Forelimb muscle (tissue), 1 donor: ENCODE results near the gene RNF141. TPM values are rescaled to one million over a fixed set of nuclear protein-coding genes. Genes with fewer than 3 reads are reported as not detected.

Experiments used
- DNase-seq: peaks from one replicate; pipeline ENCODE4 v3.0.0-alpha.2; 2013; ENCODE audit warnings: low read depth
- polyA plus RNA-seq: library from polyadenylated mRNA; unstranded; fragments of 120-200 nt; gene quantifications from one replicate; pipeline ENCODE4 v1.2.1, GENCODE V29; 2013; ENCODE audit not compliant: insufficient read length

Gene RNF141
- polyA plus RNA-seq, 1 donor = 23.0 TPM

GRCh38 chr11:10498426-10499250 lies 42.3 kb downstream of the RNF141 start:
- no peak for DNase-seq

DNA sequence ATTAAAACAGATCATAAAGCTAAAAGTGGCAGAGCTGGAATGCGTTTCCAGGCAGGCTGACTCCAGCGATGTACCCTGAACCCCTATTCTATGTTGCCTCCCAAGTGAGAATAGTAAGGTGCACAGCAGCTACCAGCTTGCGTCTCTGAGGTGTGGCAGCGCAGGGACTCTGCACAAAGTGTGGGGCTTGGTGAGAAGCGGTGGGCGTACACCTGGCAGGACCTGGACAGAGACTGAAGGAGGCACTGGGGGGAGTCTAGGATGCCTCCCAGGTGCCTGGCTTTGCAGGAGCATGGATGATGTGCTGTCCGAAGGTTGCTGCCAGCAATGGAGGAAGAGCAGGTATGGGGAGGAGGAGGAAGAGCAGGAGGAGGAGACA lies 43.0 kb downstream of the RNF141 start:
- no peak for DNase-seq

GRCh38 chr11:10497371-10498021 lies 43.5 kb downstream of the RNF141 start:
- no peak for DNase-seq

DNA sequence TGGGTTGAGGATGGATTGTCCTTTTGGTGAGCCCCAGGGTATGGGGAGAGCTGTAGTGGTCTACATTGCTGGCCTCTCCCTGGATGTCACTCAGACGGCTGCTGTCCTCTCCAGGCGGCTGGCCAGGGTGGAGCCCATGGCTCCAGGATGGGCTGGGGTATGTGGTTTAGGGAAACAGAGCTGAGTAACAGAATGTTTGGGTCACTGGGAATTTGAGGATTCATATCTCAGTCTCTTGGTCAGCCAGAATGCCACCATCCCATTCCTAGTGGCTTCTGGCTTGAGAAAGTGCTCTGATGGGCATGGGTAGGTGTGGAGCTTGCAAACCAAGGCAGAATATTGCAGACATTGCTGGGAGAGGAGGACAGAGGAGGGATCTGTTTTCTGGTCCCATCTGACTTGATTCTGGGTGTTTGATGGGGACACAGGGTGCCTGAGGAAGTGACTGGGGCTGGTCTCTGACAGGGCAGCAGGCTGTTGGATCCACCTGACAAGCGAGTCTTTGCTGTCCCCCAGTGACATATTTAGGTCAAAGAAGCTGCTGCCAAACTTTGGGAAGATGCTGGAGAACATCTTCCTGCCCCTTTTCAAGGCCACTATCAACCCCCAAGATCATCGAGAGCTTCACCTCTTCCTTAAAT lies 44.6 kb downstream of the RNF141 start:
- DNase-seq = no peak

GRCh38 chr11:10495464-10495786 lies 45.6 kb downstream of the RNF141 start:
- DNase-seq = no peak

DNA sequence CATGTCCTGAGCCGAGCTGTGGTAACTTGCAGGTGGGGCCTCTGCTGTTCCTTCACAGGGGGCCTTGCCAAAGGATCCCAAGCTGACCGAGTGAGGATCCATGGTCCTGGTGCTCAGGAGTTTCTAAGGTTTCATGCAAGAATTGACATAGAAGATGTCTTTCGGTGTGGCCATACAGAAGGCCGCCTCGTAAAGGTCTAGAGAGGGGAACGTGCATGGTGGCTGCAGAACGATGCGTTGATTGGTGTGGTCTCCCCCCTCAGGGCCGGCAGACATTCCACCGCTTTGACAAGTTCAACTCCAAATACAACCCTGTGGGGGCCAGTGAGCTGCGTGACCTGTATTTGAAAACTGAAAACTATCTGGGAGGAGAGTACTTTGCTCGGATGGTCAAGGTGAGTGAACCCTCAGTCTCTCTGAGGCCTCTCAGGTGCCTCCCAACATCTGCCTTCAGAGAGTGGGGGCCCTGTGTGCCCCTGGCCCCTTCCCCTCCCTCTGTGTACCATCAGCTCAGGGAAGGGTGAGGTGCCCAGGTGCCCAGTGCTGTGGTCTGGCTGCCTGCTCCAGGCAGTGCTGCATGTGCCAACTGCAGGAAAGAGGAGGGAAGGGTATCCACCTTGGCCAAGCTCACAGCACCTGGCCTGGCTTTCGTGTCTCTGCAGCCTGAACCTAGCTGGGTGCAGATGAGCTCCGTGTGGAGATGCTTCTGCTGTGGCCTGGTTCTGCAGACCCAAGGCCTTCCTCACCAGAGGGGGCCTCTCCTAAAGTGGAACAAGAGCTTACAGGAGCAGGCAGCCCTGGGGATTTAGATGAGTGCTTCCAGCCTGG lies 46.1 kb downstream of the RNF141 start:
- DNase-seq = no peak

DNA sequence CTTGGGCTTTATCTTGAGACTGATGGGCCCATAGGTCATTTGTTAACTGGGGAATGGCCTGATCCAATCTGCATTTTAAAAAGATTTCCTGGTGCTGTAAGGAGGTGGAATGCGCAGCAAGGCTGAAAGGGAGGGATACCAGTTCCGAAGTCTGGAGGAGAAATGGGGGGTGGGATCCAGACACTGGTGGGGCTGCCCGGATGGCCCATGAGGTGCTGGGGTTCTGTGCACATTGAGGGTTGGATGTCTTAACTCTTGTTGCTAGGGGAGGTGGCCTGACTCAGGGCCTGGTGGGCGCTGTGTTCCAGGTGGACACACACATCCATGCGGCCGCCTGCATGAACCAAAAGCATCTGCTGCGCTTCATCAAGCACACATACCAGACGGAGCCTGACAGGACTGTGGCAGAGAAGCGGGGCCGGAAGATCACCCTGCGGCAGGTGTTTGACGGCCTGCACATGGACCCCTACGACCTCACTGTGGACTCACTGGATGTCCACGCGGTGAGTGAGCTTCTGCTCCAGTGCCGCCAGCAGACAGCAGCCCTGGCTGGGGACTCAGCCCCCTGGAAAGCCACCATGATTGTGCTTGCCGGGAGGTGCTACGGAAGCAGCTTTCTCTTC lies 47.8 kb downstream of the RNF141 start:
- DNase-seq = no peak

- DNase-seq = no peak
Measured at GRCh38 chr11:10492084-10492483, 48.9 kb downstream of the RNF141 start.

DNA sequence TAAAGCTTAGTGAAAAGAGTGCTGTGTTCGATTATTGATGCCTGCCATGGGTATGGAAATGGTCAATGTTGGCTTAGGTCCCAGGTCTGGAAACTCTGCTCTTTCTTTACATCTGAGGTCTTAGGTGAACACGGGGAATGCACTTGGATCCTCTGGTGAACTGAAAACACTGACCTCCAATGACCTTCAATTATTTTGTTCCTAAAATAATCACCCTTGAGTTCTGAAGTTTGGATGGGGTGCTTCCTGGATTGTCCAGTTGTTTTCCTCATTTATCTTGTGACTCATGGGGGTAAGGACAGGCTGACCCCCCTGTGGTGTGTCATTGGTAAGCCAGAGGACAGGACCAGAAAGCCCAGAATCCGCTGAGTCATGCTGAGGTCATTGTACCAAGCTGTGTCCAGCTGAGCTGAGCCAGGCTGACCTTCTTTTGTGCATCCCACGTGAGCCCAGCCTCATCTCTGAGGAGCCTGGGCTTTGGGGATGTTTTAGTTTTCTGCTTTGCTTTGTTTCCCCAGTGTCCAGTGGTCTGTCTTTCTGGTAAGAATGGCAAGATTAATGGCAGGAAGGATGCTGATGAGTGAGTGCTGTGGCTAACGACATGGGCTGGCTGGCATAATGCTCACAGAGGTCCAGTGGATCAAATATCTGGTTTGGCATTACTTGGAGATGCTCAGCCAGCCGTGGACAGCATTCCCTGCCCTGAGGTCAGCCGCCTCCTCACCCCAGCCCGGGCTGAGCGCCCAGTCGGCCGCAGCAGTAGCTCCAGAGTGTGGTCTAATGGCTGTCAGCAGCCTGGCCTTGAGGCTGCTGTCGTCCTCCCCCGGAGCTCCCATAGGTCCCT lies 50.4 kb downstream of the RNF141 start:
- no peak for DNase-seq

DNA sequence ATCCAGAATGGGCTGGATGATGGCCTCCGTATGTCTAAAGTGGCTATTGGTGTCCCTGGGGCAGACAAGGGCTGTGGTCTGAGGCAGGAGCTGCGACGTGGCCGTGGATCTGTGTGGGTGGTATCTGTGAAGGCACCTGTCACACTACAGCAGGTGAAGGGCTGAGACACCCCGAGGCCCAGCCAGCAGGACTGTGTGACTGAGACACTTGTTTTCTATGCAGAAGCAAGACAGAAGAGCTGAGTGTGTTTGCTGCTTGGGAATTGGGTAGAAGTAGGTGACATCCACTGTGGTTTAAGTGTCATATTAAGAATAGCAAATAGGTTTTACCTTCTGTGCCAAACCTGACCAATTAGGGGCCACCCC lies 51.0 kb downstream of the RNF141 start:
- DNase-seq = no peak

GRCh38 chr11:10488934-10489691 lies 51.9 kb downstream of the RNF141 start:
- DNase-seq = no peak

- DNase-seq = no peak
Measured at GRCh38 chr11:10488121-10488933, 52.7 kb downstream of the RNF141 start.

- DNase-seq = no peak
Measured at GRCh38 chr11:10487002-10487647, 53.9 kb downstream of the RNF141 start.

- no peak for DNase-seq
Measured at GRCh38 chr11:10486161-10486840, 54.7 kb downstream of the RNF141 start.

DNA sequence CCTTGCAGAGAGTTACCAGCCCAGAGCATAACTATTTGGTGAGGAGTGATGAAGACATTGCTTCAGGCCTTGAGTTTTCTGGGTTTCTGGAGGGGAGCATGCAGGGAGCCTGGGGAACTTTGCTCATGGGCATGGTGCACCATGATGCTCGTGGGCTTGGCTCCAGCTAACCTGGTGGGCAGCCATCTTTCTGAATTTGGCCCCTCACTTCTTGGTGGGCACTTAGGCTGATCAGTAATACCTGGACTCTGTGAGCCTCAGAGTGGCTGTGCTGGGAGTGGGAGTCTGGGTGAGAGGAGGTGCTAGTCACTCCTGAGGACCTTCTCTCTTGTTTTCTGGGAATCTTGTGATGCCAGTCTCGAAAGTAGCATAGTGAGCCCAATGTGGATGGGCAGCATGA lies 55.3 kb downstream of the RNF141 start:
- no peak for DNase-seq

DNA sequence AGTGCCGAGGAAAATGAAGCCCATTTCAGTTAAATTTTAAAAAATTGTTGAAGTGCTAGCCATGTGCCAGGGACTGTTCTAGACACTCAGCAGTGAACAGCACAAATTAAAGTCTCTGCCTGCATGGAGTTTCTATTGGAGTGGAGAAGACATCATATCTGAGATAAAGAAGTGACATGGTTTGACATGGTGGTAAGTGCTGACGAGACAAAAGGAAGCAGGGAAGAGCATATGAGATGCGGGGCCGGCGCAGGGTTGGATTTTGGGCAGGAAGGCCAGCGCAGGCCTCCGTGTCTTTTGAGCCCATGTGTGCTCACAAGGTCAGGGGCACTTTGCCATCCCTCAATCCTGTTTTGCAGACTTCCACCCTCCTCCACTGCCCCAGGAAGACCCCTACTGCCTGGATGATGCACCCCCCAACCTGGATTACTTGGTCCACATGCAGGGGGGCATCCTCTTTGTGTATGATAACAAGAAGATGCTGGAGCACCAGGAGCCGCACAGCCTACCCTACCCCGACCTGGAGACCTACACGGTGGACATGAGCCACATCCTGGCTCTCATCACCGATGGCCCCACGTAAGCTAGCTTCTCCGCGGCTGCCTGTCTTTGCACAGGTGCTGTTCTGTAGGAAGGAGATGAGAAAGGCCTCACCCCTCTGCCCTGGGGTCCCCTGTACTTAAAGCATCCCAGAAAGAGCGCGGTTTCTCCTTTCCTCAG lies 56.4 kb downstream of the RNF141 start:
- no peak for DNase-seq

- no peak for DNase-seq
Measured at GRCh38 chr11:10483584-10483983, 57.4 kb downstream of the RNF141 start.
